GM18526 (cell line): Measurements from ENCODE around the gene CLSTN2.

ENCODE experiments used
- POLR2A ChIP-seq: IDR thresholded peaks from 3 replicates; pipeline ENCODE4 v1.6.1; 2011; ENCODE audit not compliant: insufficient read length; ENCODE audit errors: extremely low read depth

The CLSTN2 gene

DNA sequence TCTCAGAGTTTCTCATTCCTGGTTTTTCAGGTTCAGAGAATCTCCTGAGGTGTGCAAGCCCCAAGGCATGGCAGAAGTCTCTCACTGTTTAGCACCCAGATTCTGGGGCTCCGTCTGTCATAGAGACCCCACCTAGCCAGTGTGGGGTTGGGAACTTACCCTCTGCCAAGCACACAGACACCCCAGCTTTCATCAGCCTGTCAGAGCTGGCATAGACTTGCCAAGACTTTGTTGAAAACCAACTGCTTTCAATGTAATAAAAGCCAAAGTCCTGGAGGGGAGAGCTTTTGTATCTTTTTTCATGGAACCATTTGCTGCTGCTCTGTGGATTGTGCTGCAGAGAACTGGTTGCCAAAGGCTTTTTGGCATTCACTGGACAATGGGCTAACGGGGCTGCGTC lies 401.5 kb downstream of the CLSTN2 start:
- TF ChIP-seq POLR2A: no peak

GRCh38 chr3:140338916-140339315 lies 403.9 kb downstream of the CLSTN2 start:
- no peak for TF ChIP-seq POLR2A

DNA sequence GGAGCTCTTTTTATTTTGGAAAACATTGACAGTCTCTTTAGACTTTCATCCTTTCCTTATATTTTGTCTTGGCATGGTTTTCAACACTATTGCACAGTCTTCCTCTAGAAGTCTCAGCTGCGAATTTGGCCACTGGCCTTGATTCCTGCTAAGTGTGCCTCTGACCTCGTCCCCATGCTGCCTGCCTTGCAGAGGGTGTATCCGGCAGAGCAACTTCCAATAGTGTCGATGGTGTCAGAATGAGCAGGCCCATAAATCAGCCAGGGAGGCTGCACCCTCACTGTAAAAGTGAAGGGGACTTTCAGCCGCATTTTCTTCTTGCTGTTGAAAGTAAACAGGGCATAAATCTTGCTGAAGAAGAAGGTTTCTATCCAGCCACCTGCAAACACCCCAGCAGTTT lies 406.2 kb downstream of the CLSTN2 start:
- no peak for TF ChIP-seq POLR2A

DNA sequence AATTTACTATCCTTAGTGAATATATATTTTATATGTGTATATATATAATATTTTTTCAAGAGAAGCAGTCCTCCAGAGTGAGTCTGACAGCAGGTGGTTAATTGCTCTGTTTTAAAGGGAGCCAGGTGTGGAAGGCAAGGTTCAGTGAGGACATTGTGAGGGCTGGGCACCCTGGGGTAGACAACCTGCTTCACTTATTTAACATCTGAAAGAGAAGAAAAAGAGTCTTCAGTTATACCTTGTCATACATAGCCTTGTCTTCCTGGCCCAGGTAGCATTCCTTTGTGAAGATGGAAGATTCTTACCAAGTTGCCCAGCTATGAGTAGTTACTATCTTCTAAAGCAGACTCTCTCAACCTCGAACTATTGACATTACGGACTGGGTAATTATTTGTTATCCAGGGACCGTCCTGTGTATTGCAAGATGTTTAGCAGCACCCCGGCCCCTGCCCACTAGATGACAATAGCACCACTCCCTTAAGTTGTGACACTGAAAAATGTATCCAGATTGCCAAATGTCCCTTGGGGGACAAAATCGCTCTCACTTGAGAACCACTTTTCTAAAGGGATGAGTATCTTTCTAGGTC lies 406.9 kb downstream of the CLSTN2 start:
- TF ChIP-seq POLR2A: no peak

DNA sequence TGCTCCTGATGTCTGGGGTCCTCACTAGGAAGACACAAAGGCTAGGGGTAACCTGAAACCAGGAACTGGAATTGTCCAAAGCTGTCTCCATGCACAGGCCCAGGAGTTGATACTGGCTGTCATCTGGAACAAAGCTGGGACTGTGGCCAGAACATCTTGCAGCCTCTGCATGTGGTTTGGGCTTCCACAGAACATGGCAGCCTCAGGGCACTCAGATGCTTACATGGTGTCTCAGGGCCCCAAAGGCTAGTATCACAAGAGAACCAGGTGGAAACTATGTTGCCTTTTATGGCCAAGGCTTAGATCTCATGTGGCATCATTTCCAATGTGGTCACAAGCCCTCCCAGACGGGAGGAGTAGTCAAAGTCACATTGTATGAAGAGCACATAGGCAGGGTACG lies 407.7 kb downstream of the CLSTN2 start:
- no peak for TF ChIP-seq POLR2A

GRCh38 chr3:140343211-140344081 lies 408.5 kb downstream of the CLSTN2 start:
- TF ChIP-seq POLR2A: no peak

GRCh38 chr3:140344082-140344454 lies 409.1 kb downstream of the CLSTN2 start:
- no peak for TF ChIP-seq POLR2A

DNA sequence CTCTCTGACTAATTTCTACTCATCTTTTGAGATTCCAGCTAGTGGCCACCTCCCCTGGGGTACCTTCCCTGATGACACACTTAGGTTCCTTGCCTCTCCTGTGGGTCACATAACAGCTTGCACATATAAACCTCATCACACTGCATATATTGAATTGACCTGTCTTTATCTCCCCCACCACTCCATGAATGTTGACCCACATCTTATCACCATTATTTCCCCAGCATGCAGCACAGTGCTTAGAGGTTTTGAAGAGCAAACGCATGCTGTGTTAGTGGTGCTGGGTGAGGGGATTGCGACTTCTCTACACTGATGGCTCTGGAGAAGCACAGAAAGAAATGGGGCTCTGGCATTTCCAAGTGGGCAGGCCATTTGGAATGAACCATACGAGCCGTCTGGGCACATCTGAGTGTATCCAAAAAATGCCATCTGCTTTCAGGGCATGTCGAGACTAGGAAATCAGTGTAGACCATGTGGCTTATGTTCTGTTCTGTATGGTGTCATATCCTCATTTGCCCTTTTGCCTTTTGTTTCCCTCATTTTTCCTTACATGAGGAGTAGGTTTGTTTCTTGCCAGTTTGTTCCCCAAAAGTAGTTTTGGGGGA lies 409.7 kb downstream of the CLSTN2 start:
- no peak for TF ChIP-seq POLR2A

- no peak for TF ChIP-seq POLR2A
These were observed 412.2 kb downstream of the CLSTN2 start for GRCh38 chr3:140347151-140347550.

GRCh38 chr3:140349938-140350337 lies 415.0 kb downstream of the CLSTN2 start:
- TF ChIP-seq POLR2A: no peak

DNA sequence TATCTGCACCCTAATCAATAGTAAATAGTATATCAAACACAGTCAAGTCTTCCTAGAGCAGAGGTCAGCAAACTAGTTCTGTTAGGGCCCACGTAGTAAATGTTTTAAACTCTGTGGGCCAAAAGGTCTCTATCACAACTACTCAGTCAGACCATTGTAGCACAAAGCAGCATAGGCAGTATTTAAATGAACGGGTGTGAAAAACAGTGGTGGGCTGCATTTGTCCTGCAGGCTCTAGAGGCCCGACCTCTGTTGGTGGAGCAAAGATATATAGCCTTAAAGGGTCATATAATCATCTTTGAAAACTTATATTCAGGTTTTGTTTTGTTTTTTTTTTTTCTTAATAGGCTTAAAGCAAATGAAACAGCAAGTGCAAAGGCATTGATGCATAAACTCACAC lies 416.5 kb downstream of the CLSTN2 start:
- TF ChIP-seq POLR2A: no peak

DNA sequence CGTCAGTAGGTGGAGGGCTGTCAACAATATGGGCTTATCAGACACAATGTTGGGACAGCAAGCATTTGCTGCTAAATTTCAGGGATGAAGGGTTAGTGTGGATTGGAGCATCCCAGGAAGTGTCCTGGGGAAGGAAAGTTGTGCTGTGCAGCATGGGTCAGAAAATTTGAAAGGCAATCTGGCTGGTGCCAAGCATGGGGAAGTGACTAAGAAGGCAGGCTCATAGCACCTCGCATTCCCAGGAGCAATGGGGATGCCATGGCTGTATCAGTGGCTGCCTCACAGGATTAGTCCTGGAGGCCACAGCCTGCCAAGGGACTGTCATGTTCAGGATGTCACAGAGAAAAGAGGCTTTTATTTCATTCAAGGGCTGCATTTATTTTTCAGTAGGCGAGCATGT lies 420.5 kb downstream of the CLSTN2 start:
- no peak for TF ChIP-seq POLR2A

DNA sequence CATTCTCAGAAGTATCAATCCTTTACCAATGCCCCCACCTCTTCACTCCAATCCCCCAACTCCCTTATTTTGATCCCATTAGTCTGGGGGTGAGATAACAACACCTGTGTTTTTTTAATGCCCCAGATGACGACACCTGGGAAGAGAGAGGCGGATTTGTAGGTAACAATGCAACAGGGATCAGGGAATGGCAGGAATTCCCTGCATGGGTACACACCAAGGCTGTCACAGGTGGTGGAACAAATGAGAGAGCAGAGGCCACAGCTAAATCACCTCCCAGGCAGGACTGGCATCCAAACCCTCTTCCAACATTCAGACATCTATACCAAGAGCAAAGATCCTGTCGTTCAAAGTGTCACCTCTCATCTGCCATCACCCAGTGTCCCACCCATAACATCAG lies 423.7 kb downstream of the CLSTN2 start:
- no peak for TF ChIP-seq POLR2A

- TF ChIP-seq POLR2A: no peak
These were observed 424.4 kb downstream of the CLSTN2 start for GRCh38 chr3:140359233-140359995.

GRCh38 chr3:140360332-140360731 lies 425.3 kb downstream of the CLSTN2 start:
- no peak for TF ChIP-seq POLR2A

DNA sequence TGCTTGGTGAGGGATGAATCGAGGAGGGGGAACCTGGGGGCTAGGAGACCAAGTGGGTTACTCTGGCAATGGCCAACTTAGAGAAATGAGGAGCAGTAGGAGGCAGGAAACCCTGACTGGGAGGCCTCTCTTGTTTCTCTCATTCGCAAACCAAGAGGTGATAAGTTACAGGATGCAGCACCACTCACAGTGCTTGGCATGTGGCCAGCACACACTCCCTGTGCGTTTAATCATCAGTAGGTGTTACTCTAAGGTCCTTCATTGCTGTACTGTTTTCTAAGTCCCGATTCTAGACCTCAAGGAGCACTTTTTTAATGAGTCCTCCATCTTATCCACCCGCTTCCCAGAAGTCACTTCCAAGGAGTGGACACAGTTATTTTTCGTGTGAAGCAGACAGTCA lies 428.8 kb downstream of the CLSTN2 start:
- TF ChIP-seq POLR2A: no peak
